H9 (cell line): ENCODE data around the gene MMP17. TPM values are rescaled to one million over a fixed set of nuclear protein-coding genes. Genes with fewer than 3 reads are reported as not detected.
A peak's percentile ranks its signal among the peaks of the same experiment; 100 is the strongest.

Experiments used
- DNase-seq: peaks from one replicate; pipeline ENCODE4 v3.0.0-alpha.2; 2017
- H2AFZ ChIP-seq: one replicate; pipeline ENCODE4 v1.6.1; 2013; ENCODE audit warnings: mild to moderate bottlenecking, low read length, control low read depth, moderate library complexity
- H2AK5ac ChIP-seq: 2 replicates; pipeline ENCODE4 v1.6.1; 2013; ENCODE audit warnings: low read length, control low read depth, mixed read lengths; ENCODE audit not compliant: insufficient read length
- H2BK120ac ChIP-seq: one replicate; pipeline ENCODE4 v1.6.1; 2013; ENCODE audit warnings: low read depth, mild to moderate bottlenecking, low read length, control low read depth, inconsistent platforms; ENCODE audit not compliant: poor library complexity, severe bottlenecking
- H2BK12ac ChIP-seq: 2 replicates; pipeline ENCODE4 v1.6.1; 2013; ENCODE audit warnings: low read length, control low read depth, mixed read lengths, low read depth; ENCODE audit not compliant: insufficient read length
- H2BK15ac ChIP-seq: 2 replicates; pipeline ENCODE4 v1.6.1; 2013; ENCODE audit warnings: low read depth, low read length, control low read depth
- H2BK20ac ChIP-seq: one replicate; pipeline ENCODE4 v1.6.1; 2013; ENCODE audit warnings: low read depth, mild to moderate bottlenecking, low read length, control low read depth, inconsistent platforms; ENCODE audit not compliant: poor library complexity, severe bottlenecking
- H2BK5ac ChIP-seq: 2 replicates; pipeline ENCODE4 v1.6.1; 2013; ENCODE audit warnings: low read length, control low read depth, mixed read lengths; ENCODE audit not compliant: insufficient read length
- H3K14ac ChIP-seq: 2 replicates; pipeline ENCODE4 v1.6.1; 2013; ENCODE audit warnings: low read length, control low read depth; ENCODE audit not compliant: insufficient read depth
- H3K18ac ChIP-seq: 2 replicates; pipeline ENCODE4 v1.6.1; 2013; ENCODE audit warnings: low read depth, mild to moderate bottlenecking, mixed read lengths, low read length, control low read depth; ENCODE audit not compliant: insufficient read length
- H3K23ac ChIP-seq: 2 replicates; pipeline ENCODE4 v1.6.1; 2013; ENCODE audit warnings: low read length, control low read depth, mixed read lengths, low read depth; ENCODE audit not compliant: insufficient read length
- H3K23me2 ChIP-seq: 2 replicates; pipeline ENCODE4 v1.6.1; 2013; ENCODE audit warnings: low read depth, mild to moderate bottlenecking, mixed read lengths, low read length, control low read depth; ENCODE audit not compliant: insufficient read length, poor library complexity, severe bottlenecking
- H3K27ac ChIP-seq: 2 replicates; pipeline ENCODE4 v1.5.1; 2013; ENCODE audit warnings: low read length, control low read depth, mixed read lengths, low read depth; ENCODE audit not compliant: insufficient read length
- H3K27me3 ChIP-seq: 2 replicates; pipeline ENCODE4 v1.6.1; 2013; ENCODE audit warnings: low read length, control low read depth, inconsistent platforms; ENCODE audit not compliant: insufficient read depth
- H3K4ac ChIP-seq: 2 replicates; pipeline ENCODE4 v1.6.1; 2013; ENCODE audit warnings: low read depth, mild to moderate bottlenecking, control low read depth, inconsistent platforms, low read length, moderate library complexity
- H3K4me1 ChIP-seq: 2 replicates; pipeline ENCODE4 v1.6.1; 2013; ENCODE audit warnings: low read length, control low read depth, inconsistent platforms; ENCODE audit not compliant: insufficient read depth
- H3K4me2 ChIP-seq: 2 replicates; pipeline ENCODE4 v1.6.1; 2013; ENCODE audit warnings: low read length, control low read depth, mixed read lengths; ENCODE audit not compliant: insufficient read length, insufficient read depth
- H3K56ac ChIP-seq: 2 replicates; pipeline ENCODE4 v1.6.1; 2013; ENCODE audit warnings: low read depth, mild to moderate bottlenecking, mixed read lengths, low read length, control low read depth; ENCODE audit not compliant: insufficient read length
- H3K79me1 ChIP-seq: 2 replicates; pipeline ENCODE4 v1.6.1; 2013; ENCODE audit warnings: low read depth, mild to moderate bottlenecking, moderate library complexity, low read length, control low read depth, inconsistent platforms; ENCODE audit not compliant: insufficient read depth, poor library complexity, severe bottlenecking
- H3K79me2 ChIP-seq: 2 replicates; pipeline ENCODE4 v1.6.1; 2013; ENCODE audit warnings: low read length, control low read depth, inconsistent platforms; ENCODE audit not compliant: insufficient read depth
- H3K9ac ChIP-seq: 2 replicates; pipeline ENCODE4 v1.6.1; 2013; ENCODE audit warnings: low read length, control low read depth, mixed read lengths; ENCODE audit not compliant: insufficient read length; ENCODE audit errors: extremely low read depth
- H3K9me3 ChIP-seq: one replicate; pipeline ENCODE4 v1.6.1; 2013; ENCODE audit warnings: low read depth, low read length, inconsistent platforms; ENCODE audit not compliant: control insufficient read depth
- H3T11ph ChIP-seq: one replicate; pipeline ENCODE4 v1.6.1; 2013; ENCODE audit warnings: mild to moderate bottlenecking, low read length, control low read depth, inconsistent platforms
- H4K20me1 ChIP-seq: one replicate; pipeline ENCODE4 v1.6.1; 2013; ENCODE audit not compliant: control insufficient read depth, insufficient read length, insufficient read depth
- H4K5ac ChIP-seq: 2 replicates; pipeline ENCODE4 v1.6.1; 2013; ENCODE audit warnings: low read depth, mild to moderate bottlenecking, mixed read lengths, low read length, control low read depth; ENCODE audit not compliant: insufficient read length
- H4K8ac ChIP-seq: replicated peaks from 2 replicates; pipeline ENCODE4 v1.6.1; 2013; ENCODE audit warnings: low read length, control low read depth, mixed read lengths, low read depth; ENCODE audit not compliant: insufficient read length
- H4K91ac ChIP-seq: 2 replicates; pipeline ENCODE4 v1.6.1; 2013; ENCODE audit warnings: low read depth, mild to moderate bottlenecking, moderate library complexity, mixed read lengths, low read length, control low read depth; ENCODE audit not compliant: insufficient read length
- H3K27ac Mint-ChIP-seq, 3 experiments: 2 replicates in 2 of 3; 3 replicates in 1 of 3; pipeline ENCODE4 v1.8.0; 2020 to 2021; ENCODE audit warnings: mixed read lengths in 3 of 3, mild to moderate bottlenecking in 1 of 3, moderate library complexity in 1 of 3
- H3K27me3 Mint-ChIP-seq: 2 replicates; pipeline ENCODE4 v1.8.0; 2021; ENCODE audit warnings: low read depth, mild to moderate bottlenecking, moderate library complexity, mixed read lengths
- H3K36me3 Mint-ChIP-seq, 3 experiments: 2 replicates in 2 of 3; 3 replicates in 1 of 3; pipeline ENCODE4 v1.8.0; 2020 to 2021; ENCODE audit warnings: low read depth in 3 of 3, mixed read lengths in 3 of 3; ENCODE audit not compliant: insufficient read depth in 1 of 3
- H3K4me1 Mint-ChIP-seq, 2 experiments: 2 replicates each; pipeline ENCODE4 v1.8.0; 2020; ENCODE audit warnings: mixed read lengths in 2 of 2
- H3K4me3 Mint-ChIP-seq, 2 experiments: 2 replicates in 1 of 2; 3 replicates in 1 of 2; pipeline ENCODE4 v1.8.0; 2020 to 2021; ENCODE audit warnings: mild to moderate bottlenecking in 2 of 2, mixed read lengths in 2 of 2, moderate library complexity in 1 of 2
- H3K9me3 Mint-ChIP-seq, 2 experiments: 2 replicates in 1 of 2; 3 replicates in 1 of 2; pipeline ENCODE4 v1.8.0; 2020; ENCODE audit warnings: mild to moderate bottlenecking in 2 of 2, mixed read lengths in 2 of 2, moderate library complexity in 1 of 2
- WGBS: extraction: QIAGEN DNeasy Blood & Tissue Kit; methylation state at CpG from one replicate; pipeline ENCODE4 v1.1.7; 2013; ENCODE audit warnings: missing lambda C conversion rate, low lambda C conversion rate, mixed read lengths; ENCODE audit not compliant: insufficient read length; ENCODE audit errors: extremely low coverage; 5-methylcytosine and 5-hydroxymethylcytosine counted together
- total RNA-seq: library from RNA; stranded (reverse); gene quantifications from 2 replicates; pipeline ENCODE4 v1.2.1, GENCODE V29; 2021
- TF ChIP-seq, protein P1 (sequence below): fragments of 200-600 bp; sonication (generic); conservative IDR thresholded peaks from 3 replicates; pipeline ENCODE4 v1.8.0; 2021; ENCODE audit warnings: antibody characterized with exemption, mild to moderate bottlenecking

The MMP17 gene
- total RNA-seq, 1 experiment from 2014 or later, result 14.8 TPM

DNA sequence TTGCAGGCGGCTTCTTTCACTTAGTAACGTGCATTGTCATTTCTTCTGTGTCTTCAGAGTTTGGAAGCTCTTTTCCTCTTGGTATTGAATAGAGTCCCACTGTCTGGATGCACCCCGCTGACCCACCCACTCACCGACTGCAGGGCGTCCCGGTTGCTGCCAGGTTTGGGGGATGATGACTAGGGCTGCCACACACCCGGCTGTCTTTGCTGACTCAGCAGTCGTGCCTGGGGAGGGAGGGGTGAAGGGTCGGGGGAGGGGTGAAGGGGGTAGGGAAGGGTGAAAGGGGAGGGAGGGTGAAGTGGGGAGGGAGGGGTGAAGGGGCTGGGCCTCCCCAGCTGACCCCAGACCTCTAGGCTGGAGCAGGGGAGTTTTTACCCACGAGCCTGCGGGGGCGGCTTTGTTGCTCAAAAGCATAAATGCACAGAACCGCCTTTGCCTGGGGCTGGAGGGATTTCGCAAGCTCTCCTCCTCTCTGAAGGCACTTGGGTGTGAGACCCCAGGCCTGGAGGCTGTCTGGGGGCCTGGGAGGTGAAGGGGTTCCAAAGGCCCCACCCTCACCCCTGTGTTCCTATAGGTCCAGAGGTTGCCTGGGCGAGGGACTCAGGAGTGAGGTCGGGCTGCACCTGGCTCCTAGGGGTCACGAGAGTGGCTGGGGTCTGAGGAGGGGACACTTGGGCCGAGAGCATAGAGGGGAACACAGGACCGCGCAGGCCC, 35.0 kb downstream of the MMP17 start:
- no peaks in the 10 kb centered on the region for H3K23me2 ChIP-seq
- H3K4ac ChIP-seq, result no peak overlapping the region
- no peaks in the 10 kb centered on the region for H4K20me1 ChIP-seq
- H3K27me3 Mint-ChIP-seq, result peaks cover 3% of the 10 kb centered on the region
- no peak overlapping the region for H3K18ac ChIP-seq
- no peak overlapping the region for H2BK12ac ChIP-seq
- H3K56ac ChIP-seq, result no peak overlapping the region
- no peaks in the 10 kb centered on the region for H3K27me3 ChIP-seq
- H3T11ph ChIP-seq, result no peak overlapping the region
- no peaks in the 10 kb centered on the region for H3K79me2 ChIP-seq
- no peak overlapping the region for H3K9ac ChIP-seq
- H2AK5ac ChIP-seq, result no peak overlapping the region
- no peak overlapping the region for H3K27ac ChIP-seq
- no peak overlapping the region for H3K4me2 ChIP-seq
- H3K79me1 ChIP-seq, result no peaks in the 10 kb centered on the region
- H3K4me3 Mint-ChIP-seq, result peak overlapping the region in 1 of 2 experiments; percentile 48; a peak in 2 of 5 replicates
- H3K23ac ChIP-seq, result no peak overlapping the region
- no peak overlapping the region for H4K5ac ChIP-seq
- no peak for DNase-seq
- H2BK20ac ChIP-seq, result no peak overlapping the region
- H3K9me3 Mint-ChIP-seq, result no peaks in the 10 kb centered on the region; a peak in 1 of 5 replicates
- TF ChIP-seq, protein P1, sequence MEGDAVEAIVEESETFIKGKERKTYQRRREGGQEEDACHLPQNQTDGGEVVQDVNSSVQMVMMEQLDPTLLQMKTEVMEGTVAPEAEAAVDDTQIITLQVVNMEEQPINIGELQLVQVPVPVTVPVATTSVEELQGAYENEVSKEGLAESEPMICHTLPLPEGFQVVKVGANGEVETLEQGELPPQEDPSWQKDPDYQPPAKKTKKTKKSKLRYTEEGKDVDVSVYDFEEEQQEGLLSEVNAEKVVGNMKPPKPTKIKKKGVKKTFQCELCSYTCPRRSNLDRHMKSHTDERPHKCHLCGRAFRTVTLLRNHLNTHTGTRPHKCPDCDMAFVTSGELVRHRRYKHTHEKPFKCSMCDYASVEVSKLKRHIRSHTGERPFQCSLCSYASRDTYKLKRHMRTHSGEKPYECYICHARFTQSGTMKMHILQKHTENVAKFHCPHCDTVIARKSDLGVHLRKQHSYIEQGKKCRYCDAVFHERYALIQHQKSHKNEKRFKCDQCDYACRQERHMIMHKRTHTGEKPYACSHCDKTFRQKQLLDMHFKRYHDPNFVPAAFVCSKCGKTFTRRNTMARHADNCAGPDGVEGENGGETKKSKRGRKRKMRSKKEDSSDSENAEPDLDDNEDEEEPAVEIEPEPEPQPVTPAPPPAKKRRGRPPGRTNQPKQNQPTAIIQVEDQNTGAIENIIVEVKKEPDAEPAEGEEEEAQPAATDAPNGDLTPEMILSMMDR, result no peak
- H2BK5ac ChIP-seq, result no peak overlapping the region
- no peaks in the 10 kb centered on the region for H3K9me3 ChIP-seq
- peaks cover 4% of the 10 kb centered on the region; the same call in 1 of the 2 replicates for H3K4me1 ChIP-seq
- H3K36me3 Mint-ChIP-seq, result peaks cover 0 to 5% (median 0%) of the 10 kb centered on the region in 3 experiments; a peak in 2 of 7 replicates
- no CpG with 5 or more reads among the region's 20 CpGs for WGBS
- H2AFZ ChIP-seq, result no peak overlapping the region
- no peak overlapping the region for H2BK15ac ChIP-seq
- H3K27ac Mint-ChIP-seq, result peak overlapping the region; percentile 40 to 94 (median 47); a peak in 5 of 7 replicates
- H2BK120ac ChIP-seq, result no peak overlapping the region
- no peak overlapping the region for H3K14ac ChIP-seq
- no peak overlapping the region for H4K91ac ChIP-seq
- H3K4me1 Mint-ChIP-seq, result peaks cover 29 to 46% of the 10 kb centered on the region in 2 experiments
- no peak overlapping the region for H4K8ac ChIP-seq
